Nephron (organoid): Measurements from ENCODE around the gene OR2AP1.
"Not testable (repeated sequence)": the region's sequence is repeated elsewhere in the genome, so short reads cannot be mapped to it uniquely, and the experiment has no call there.

Experiments
- H3K27ac Mint-ChIP-seq, 3 experiments: 2 replicates each; pipeline ENCODE4 v1.8.0; 2020; ENCODE audit warnings: mixed read lengths in 3 of 3, mild to moderate bottlenecking in 2 of 3, moderate library complexity in 1 of 3
- H3K27me3 Mint-ChIP-seq: 2 replicates; pipeline ENCODE4 v1.8.0; 2021; ENCODE audit warnings: low read depth, mild to moderate bottlenecking, moderate library complexity, mixed read lengths
- H3K36me3 Mint-ChIP-seq: 2 replicates; pipeline ENCODE4 v1.8.0; 2020; ENCODE audit warnings: low read depth, mixed read lengths
- H3K4me1 Mint-ChIP-seq: 2 replicates; pipeline ENCODE4 v1.8.0; 2020; ENCODE audit warnings: mixed read lengths
- H3K4me3 Mint-ChIP-seq, 3 experiments: 2 replicates each; pipeline ENCODE4 v1.8.0; 2020; ENCODE audit warnings: mild to moderate bottlenecking in 3 of 3, mixed read lengths in 3 of 3, moderate library complexity in 2 of 3
- H3K9me3 Mint-ChIP-seq: 2 replicates; pipeline ENCODE4 v1.8.0; 2020; ENCODE audit warnings: mixed read lengths
- CTCF ChIP-seq, 3 experiments: fragments of 200-600 bp; sonication (generic); IDR thresholded peaks; one replicate each; pipeline ENCODE4 v1.5.0; 2021; ENCODE audit warnings: antibody characterized with exemption in 3 of 3; ENCODE audit not compliant: unreplicated experiment in 3 of 3

The OR2AP1 gene

DNA sequence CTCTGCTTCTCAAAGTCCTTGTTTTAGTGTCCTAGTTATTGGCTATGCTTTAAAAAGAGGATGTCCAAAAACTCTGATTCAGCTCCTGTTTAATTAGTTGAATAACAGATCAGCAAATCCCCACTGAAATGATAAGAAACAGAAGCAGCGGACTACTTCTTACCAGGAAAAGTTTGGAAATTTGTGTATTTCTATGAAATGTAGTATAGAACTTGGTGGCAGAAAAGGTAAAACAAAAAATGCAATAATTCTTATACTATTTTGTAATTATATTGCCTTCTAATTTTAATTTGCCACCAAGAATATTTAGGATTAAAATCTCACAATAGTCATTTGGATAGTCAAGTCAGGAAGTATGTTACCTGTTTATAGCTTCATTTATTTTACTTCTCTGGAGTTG lies at the start of gene OR2AP1:
Gene OR2AP1, plus strand, starts transcription at position 301 of the 400 bp plus-strand sequence. CDS start 1,947 bp downstream, outside the sequence.
- no peaks in the 10 kb centered on the region for H3K27me3 Mint-ChIP-seq
- no peaks in the 10 kb centered on the region for H3K36me3 Mint-ChIP-seq
- no peaks in the 10 kb centered on the region for H3K4me1 Mint-ChIP-seq
- no peak for TF ChIP-seq CTCF (IDR thresholded peaks at IDR 0.05; ENCODE audit: unreplicated experiment in 3 of 3)
- H3K9me3 Mint-ChIP-seq: peaks cover 31% of the 10 kb centered on the region
- H3K27ac Mint-ChIP-seq: no peak within 1 kb of the TSS
- no peak within 1 kb of the TSS for H3K4me3 Mint-ChIP-seq

DNA sequence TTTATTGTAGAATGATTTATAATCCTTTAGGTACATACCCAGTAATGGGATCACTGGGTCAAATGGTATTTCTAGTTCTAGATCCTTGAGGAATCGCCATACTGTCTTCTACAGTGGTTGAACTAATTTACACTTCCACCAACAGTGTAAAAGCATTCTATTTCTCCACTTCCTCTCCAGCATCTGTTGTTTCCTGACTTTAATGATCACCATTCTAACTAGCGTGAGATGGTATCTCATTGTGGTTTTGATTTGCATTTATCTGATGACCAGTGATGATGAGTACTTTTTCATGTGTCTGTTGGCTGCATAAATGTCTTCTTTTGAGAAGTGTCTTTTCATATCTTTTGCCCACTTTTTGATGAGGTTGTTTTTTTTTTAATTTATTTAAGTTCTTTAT lies 24.0 kb upstream of the OR2AP1 start:
- not testable (repeated sequence) for H3K9me3 Mint-ChIP-seq, H3K27me3 Mint-ChIP-seq, H3K27ac Mint-ChIP-seq, H3K4me3 Mint-ChIP-seq, H3K4me1 Mint-ChIP-seq, H3K36me3 Mint-ChIP-seq

DNA sequence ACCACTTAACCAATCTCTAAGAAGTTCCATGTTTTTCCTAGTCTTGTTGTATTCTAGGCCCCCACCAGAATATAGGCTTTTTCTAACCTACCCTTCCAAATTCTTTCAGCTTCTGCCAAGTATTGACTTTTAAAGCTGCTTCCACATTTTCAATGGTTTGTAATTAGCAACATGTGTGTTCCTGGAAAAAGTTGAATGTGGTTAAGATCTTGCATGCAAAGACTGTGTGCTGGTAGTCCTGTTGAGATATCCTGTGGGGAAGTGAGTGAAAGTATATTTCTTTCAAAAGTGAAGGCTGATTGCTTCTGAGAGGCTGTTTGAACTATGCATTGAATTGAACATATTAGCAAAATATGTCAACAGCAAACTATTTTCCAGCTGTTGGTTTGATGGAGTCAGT lies 23.5 kb upstream of the OR2AP1 start:
- H3K36me3 Mint-ChIP-seq: no peaks in the 10 kb centered on the region
- H3K27me3 Mint-ChIP-seq: peaks cover 4% of the 10 kb centered on the region
- H3K4me1 Mint-ChIP-seq: no peaks in the 10 kb centered on the region
- no peak for TF ChIP-seq CTCF (IDR thresholded peaks at IDR 0.05; ENCODE audit: unreplicated experiment in 3 of 3)
- no peak overlapping the region for H3K27ac Mint-ChIP-seq
- H3K4me3 Mint-ChIP-seq: no peak overlapping the region
- no peaks in the 10 kb centered on the region for H3K9me3 Mint-ChIP-seq

GRCh38 chr12:55549302-55549701 lies 23.0 kb upstream of the OR2AP1 start, which contains the start of gene OR6C4:
TSS of gene OR6C4 (plus strand) at chr12:55549602. CDS start at chr12:55551227, 1,625 bp downstream.
- Mint-ChIP-seq H3K9me3 (no peaks in the 10 kb centered on the region), H3K27me3 (peaks cover under 1% of the 10 kb centered on the region), H3K4me3 (no peak within 1 kb of the TSS), H3K27ac (no peak within 1 kb of the TSS), H3K4me1 (no peaks in the 10 kb centered on the region), H3K36me3 (no peaks in the 10 kb centered on the region)
- no peak for TF ChIP-seq CTCF (IDR thresholded peaks at IDR 0.05; ENCODE audit: unreplicated experiment in 3 of 3)

- H3K27me3 Mint-ChIP-seq: no peaks in the 10 kb centered on the region
- H3K27ac Mint-ChIP-seq: no peak overlapping the region
- H3K4me1 Mint-ChIP-seq: no peaks in the 10 kb centered on the region
- peaks cover 14% of the 10 kb centered on the region for H3K9me3 Mint-ChIP-seq
- H3K4me3 Mint-ChIP-seq: no peak overlapping the region
- TF ChIP-seq CTCF (IDR thresholded peaks at IDR 0.05; ENCODE audit: unreplicated experiment in 3 of 3): no peak
- no peaks in the 10 kb centered on the region for H3K36me3 Mint-ChIP-seq
Observed at GRCh38 chr12:55554296-55554695, 18.0 kb upstream of the OR2AP1 start.

DNA sequence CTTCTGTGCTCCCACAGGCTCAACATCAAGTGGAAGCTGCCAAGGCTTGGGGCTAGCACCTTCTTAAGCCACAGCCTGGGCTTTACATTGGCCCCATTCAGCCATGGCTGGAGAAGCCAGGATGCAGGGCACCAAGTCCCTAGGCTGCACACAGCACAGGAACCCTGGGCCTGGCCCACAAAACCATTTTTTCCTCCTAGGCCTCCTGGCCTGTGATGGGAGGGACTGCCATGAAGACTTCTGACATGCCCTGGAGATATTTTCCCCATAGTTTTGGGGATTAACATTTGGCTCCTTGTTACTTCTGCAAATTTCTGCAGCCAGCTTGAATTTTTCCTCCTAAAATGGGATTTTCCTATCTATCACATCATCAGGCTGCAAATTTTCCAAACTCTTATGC lies 2.2 kb upstream of the OR2AP1 start:
- H3K27me3 Mint-ChIP-seq, H3K4me3 Mint-ChIP-seq, H3K36me3 Mint-ChIP-seq, H3K27ac Mint-ChIP-seq, H3K4me1 Mint-ChIP-seq: not testable (repeated sequence)
- H3K9me3 Mint-ChIP-seq: peaks cover 33% of the 10 kb centered on the region

DNA sequence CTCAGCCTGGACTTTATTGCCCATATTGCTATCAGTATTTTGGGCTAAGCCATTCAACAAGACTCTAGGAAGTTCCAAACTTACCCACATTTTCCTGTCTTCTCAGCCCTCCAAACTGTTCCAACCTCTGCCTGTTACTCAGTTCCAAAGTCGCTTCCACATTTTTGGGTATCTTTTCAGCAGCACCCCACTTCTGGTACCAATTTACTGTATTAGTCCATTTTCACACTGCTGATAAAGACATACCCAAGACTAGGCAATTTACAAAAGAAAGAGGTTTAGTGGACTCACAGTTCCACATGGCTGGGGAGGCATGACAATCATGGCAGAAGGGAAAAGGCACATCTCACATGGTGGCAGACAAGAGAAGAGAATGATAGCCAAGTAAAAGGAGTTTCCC lies 1.6 kb upstream of the OR2AP1 start:
- H3K27me3 Mint-ChIP-seq, H3K36me3 Mint-ChIP-seq, H3K4me1 Mint-ChIP-seq, H3K4me3 Mint-ChIP-seq, H3K27ac Mint-ChIP-seq: not testable (repeated sequence)
- H3K9me3 Mint-ChIP-seq: peaks cover 33% of the 10 kb centered on the region

DNA sequence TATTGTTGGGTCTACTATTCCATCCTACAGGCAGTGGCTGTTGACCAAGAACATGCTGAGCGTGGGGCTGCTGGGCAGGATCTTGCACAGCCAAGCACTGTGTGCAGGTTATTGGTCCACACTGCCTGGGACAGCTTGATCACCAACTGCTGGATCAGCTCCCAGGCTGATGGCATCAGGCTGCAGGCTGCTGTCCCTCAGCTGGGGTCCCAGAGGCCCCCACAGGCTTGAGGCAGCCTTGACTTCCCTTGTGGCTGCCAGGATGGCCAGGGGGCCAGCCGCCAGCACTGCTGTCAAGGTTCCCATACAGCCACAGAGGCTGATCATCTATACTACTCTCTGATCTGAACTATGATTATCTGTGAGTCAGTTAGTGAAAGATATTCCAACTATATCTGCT lies 9.8 kb downstream of the OR2AP1 start:
- Mint-ChIP-seq H3K4me3 (no peak overlapping the region), H3K9me3 (peaks cover 15% of the 10 kb centered on the region), H3K27ac (no peak overlapping the region), H3K27me3 (no peaks in the 10 kb centered on the region), H3K4me1 (no peaks in the 10 kb centered on the region), H3K36me3 (no peaks in the 10 kb centered on the region)
- no peak for TF ChIP-seq CTCF (IDR thresholded peaks at IDR 0.05; ENCODE audit: unreplicated experiment in 3 of 3)
